ENCODE measurements around the gene POLR3B. TPM values are rescaled to one million over a fixed set of nuclear protein-coding genes. Genes with fewer than 3 reads are reported as not detected.

POLR3B gene
- total and polyA plus RNA-seq, 12 donors = 2.0 to 12.0 (median 9.2) TPM

DNA sequence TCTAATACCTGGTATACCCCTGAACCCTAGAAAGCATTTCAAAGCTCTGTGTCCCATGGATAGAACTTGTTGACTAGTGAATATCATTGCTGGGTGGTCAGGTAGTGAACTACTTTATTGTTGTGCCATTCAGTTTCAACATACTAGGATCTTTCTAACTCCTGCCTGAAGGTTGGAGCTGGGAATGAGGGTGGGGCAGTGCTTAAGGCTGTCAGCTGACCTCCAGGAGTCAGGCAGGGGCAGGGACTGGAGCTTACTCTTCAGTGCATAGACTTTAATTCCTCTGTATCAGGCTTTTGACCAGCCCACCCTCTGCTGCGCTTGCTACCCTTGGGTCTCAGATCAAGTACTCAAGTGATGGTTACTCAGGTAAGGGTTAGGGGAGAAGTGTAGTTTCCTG, 122.7 kb downstream of the POLR3B start:
- Histone ChIP-seq H3K4me1 (no peaks in the 10 kb centered on the region), H3K27ac (no peak overlapping the region), H3K9me3 (no peaks in the 10 kb centered on the region), H3K36me3 (peaks cover 0 to 20% (median 0%) of the 10 kb centered on the region in 9 donors), H3K4me3 (no peak overlapping the region), H3K27me3 (no peaks in the 10 kb centered on the region)
- intact Hi-C loops (cut with DNase I) = no loop called here
- no peak for TF ChIP-seq CTCF (IDR thresholded peaks at IDR 0.05)
- WGBS, 2 donors = 98 to 100% methylated on average over 1 of the region's 1 CpG
- no peak for DNase-seq
- ATAC-seq = no peak

GRCh38 chr12:106481246-106481645, 123.7 kb downstream of the POLR3B start:
- no peak for ATAC-seq
- 93 to 95% methylated on average over 6 of the region's 6 CpGs for WGBS, 2 donors
- TF ChIP-seq CTCF (IDR thresholded peaks at IDR 0.05) = no peak

DNA sequence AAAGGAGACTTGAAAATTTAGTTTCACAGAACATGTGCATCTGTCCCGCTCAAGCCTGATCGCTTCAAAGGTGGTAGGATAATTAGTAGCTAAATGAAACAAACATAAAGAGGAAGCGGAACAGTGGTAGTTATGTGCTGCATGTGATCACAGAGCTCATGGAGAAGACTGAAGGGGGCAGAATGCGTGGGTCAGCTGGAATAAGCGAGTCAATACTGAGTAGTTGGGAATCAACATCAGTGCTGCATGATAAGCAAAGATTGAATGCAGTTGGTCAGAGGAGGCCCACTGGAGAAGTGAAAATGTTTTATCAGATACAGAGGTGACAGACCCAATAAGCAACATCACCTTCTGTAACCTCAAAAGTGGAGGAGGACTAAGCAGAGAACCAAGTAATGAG, 130.1 kb downstream of the POLR3B start:
- H3K4me3 ChIP-seq = no peak overlapping the region
- no peaks in the 10 kb centered on the region for H3K9me3 ChIP-seq
- H3K36me3 ChIP-seq = peaks cover 0 to 8% (median 0%) of the 10 kb centered on the region in 9 donors
- no peaks in the 10 kb centered on the region for H3K4me1 ChIP-seq
- no peaks in the 10 kb centered on the region for H3K27me3 ChIP-seq
- no peak for DNase-seq
- no peak overlapping the region for H3K27ac ChIP-seq
- intact Hi-C loops (cut with DNase I) = no loop called here
- WGBS, 2 donors = 97 to 99% methylated on average over 5 of the region's 5 CpGs
- no peak for TF ChIP-seq CTCF (IDR thresholded peaks at IDR 0.05)
- ATAC-seq = no peak

More at GRCh38 chr12:106481246-106481645, 123.7 kb downstream of the POLR3B start:
- no peak overlapping the region for H3K4me3 ChIP-seq
- no peaks in the 10 kb centered on the region for H3K4me1 ChIP-seq
- intact Hi-C loops (cut with DNase I) = no loop called here
- H3K27me3 ChIP-seq = no peaks in the 10 kb centered on the region
- no peak overlapping the region for H3K27ac ChIP-seq
- no peaks in the 10 kb centered on the region for H3K9me3 ChIP-seq
- no peak for DNase-seq
- peaks cover 0 to 20% (median 0%) of the 10 kb centered on the region in 9 donors for H3K36me3 ChIP-seq

GRCh38 chr12:106488884-106489283, 131.3 kb downstream of the POLR3B start:
- Histone ChIP-seq H3K36me3 (peaks cover 0 to 4% (median 0%) of the 10 kb centered on the region in 9 donors), H3K4me3 (no peak overlapping the region), H3K27ac (no peak overlapping the region), H3K9me3 (no peaks in the 10 kb centered on the region), H3K4me1 (no peaks in the 10 kb centered on the region), H3K27me3 (no peaks in the 10 kb centered on the region)
- intact Hi-C loops (cut with DNase I) = no loop called here
- 79% methylated on average over 3 of the region's 3 CpGs for WGBS, 2 donors
- no peak for TF ChIP-seq CTCF (IDR thresholded peaks at IDR 0.05)
- ATAC-seq (no peak), DNase-seq (no peak)
